K562 (cell line): ENCODE results near the gene STPG4. TPM values are rescaled to one million over a fixed set of nuclear protein-coding genes. Genes with fewer than 3 reads are reported as not detected.
A peak's percentile ranks its signal among the peaks of the same experiment; 100 is the strongest.

Experiments used
- ATF1 ChIP-seq, 2 experiments: fragments of 450-650 bp in 1 of 2; IDR thresholded peaks; 2 replicates each; pipeline ENCODE4 v1.6.1; 2016; ENCODE audit warnings: missing compliant biosample characterization in 1 of 2, missing genetic modification characterization in 1 of 2
- NEUROD1 ChIP-seq: fragments of 150-350 bp; IDR thresholded peaks from 2 replicates; pipeline ENCODE4 v1.6.1; 2014; ENCODE audit warnings: borderline replicate concordance, low read length, low read depth; ENCODE audit not compliant: partially characterized antibody
- SIN3B ChIP-seq: fragments of 450-650 bp; IDR thresholded peaks from 2 replicates; pipeline ENCODE4 v1.6.1; 2017; ENCODE audit warnings: low read depth, mild to moderate bottlenecking, moderate library complexity
- ZKSCAN8 ChIP-seq: fragments of 200-800 bp; sonication (Bioruptor generic); IDR thresholded peaks from 2 replicates; pipeline ENCODE4 v1.6.1; 2016; ENCODE audit warnings: missing genetic modification characterization, missing compliant biosample characterization
- polyA plus RNA-seq, 8 experiments: library from polyadenylated mRNA; depleted of rRNA in 4 of 8; stranded (reverse) in 5 of 8; unstranded in 3 of 8; fragments of >200 nt; fragmentation: Nextera tagmentation in 2 of 8; fragmentation: Illumina TruSeq in 1 of 8; extraction: Ambion mirVana in 2 of 8; extraction: Trizol in 1 of 8; gene quantifications; 2 replicates each; pipeline versions ENCODE4 v1.2.1 to v1.2.3, GENCODE V29; 2011 to 2014; ENCODE audit warnings: inconsistent platforms in 1 of 8, missing spikeins in 1 of 8
- total RNA-seq, 7 experiments: library from RNA; depleted of rRNA in 6 of 7; stranded (reverse); fragments of >200 nt in 6 of 7; fragmentation: Illumina TruSeq in 2 of 7; extraction: Trizol in 2 of 7; gene quantifications; 2 replicates each; pipeline versions ENCODE4 v1.2.1 to v1.2.3, GENCODE V29; 2011 to 2021; ENCODE audit warnings: low replicate concordance in 1 of 7
- TF ChIP-seq, protein P1 (sequence below): fragments of 200-600 bp; sonication (generic); IDR thresholded peaks from one replicate; pipeline ENCODE4 v1.6.1; 2012; ENCODE audit warnings: mild to moderate bottlenecking, low read depth, low read length, inconsistent platforms
- TF ChIP-seq, protein P2 (sequence below): sonication (generic); formaldehyde crosslinking; IDR thresholded peaks from 2 replicates; pipeline ENCODE4 v1.8.1; 2023; ENCODE audit warnings: mild to moderate bottlenecking, missing genetic modification reagents
- TF ChIP-seq, protein P3 (sequence below), 3 experiments: IDR thresholded peaks in 2 of 3; conservative IDR thresholded peaks in 1 of 3; 2 replicates each; pipeline ENCODE4 v1.5.1; 2011 to 2012; ENCODE audit warnings: low read length in 3 of 3, mild to moderate bottlenecking in 3 of 3, control low read depth in 2 of 3, improper control_type of control experiment in 1 of 3, inconsistent platforms in 1 of 3, low read depth in 1 of 3, mixed read lengths in 1 of 3, moderate library complexity in 1 of 3; ENCODE audit not compliant: insufficient read depth in 2 of 3
- TF ChIP-seq, protein P4 (sequence below): IDR thresholded peaks from 2 replicates; pipeline ENCODE4 v1.6.1; 2012; ENCODE audit warnings: low read depth, low read length, improper control_type of control experiment, borderline replicate concordance

Gene STPG4
- total and polyA plus RNA-seq, 9 of the 15 experiments (the other 6 are each of a cell fraction or from before 2014, with no cell fraction given) = 0.10 to 0.68 (median 0.22) TPM; not detected in 6

DNA sequence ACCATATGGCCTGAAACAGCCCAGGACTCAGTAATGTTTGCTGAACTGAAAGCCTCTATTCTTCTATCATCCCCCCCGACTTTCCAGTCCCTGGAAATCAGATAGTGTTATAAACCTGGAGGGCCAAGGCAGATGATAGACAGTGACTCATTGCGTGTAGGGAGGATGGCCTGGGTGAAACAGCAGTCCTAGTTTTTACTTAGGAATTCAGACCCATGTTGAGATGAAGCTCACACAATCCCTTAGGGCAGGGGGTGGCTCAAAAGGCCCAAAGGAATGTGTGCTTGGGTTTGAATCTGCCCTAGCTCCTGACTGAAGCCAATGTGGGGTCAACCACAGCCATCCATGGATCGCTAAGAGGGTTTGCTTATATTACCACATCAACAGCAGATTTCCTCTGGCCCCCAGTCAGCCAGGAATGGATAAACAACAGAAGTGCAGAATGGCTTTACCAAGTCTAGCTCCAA lies 43.9 kb upstream of the STPG4 start (continued):
- no peak for TF ChIP-seq ZKSCAN8
- no peak for TF ChIP-seq SIN3B
- TF ChIP-seq NEUROD1 = no peak
- TF ChIP-seq, protein P1, sequence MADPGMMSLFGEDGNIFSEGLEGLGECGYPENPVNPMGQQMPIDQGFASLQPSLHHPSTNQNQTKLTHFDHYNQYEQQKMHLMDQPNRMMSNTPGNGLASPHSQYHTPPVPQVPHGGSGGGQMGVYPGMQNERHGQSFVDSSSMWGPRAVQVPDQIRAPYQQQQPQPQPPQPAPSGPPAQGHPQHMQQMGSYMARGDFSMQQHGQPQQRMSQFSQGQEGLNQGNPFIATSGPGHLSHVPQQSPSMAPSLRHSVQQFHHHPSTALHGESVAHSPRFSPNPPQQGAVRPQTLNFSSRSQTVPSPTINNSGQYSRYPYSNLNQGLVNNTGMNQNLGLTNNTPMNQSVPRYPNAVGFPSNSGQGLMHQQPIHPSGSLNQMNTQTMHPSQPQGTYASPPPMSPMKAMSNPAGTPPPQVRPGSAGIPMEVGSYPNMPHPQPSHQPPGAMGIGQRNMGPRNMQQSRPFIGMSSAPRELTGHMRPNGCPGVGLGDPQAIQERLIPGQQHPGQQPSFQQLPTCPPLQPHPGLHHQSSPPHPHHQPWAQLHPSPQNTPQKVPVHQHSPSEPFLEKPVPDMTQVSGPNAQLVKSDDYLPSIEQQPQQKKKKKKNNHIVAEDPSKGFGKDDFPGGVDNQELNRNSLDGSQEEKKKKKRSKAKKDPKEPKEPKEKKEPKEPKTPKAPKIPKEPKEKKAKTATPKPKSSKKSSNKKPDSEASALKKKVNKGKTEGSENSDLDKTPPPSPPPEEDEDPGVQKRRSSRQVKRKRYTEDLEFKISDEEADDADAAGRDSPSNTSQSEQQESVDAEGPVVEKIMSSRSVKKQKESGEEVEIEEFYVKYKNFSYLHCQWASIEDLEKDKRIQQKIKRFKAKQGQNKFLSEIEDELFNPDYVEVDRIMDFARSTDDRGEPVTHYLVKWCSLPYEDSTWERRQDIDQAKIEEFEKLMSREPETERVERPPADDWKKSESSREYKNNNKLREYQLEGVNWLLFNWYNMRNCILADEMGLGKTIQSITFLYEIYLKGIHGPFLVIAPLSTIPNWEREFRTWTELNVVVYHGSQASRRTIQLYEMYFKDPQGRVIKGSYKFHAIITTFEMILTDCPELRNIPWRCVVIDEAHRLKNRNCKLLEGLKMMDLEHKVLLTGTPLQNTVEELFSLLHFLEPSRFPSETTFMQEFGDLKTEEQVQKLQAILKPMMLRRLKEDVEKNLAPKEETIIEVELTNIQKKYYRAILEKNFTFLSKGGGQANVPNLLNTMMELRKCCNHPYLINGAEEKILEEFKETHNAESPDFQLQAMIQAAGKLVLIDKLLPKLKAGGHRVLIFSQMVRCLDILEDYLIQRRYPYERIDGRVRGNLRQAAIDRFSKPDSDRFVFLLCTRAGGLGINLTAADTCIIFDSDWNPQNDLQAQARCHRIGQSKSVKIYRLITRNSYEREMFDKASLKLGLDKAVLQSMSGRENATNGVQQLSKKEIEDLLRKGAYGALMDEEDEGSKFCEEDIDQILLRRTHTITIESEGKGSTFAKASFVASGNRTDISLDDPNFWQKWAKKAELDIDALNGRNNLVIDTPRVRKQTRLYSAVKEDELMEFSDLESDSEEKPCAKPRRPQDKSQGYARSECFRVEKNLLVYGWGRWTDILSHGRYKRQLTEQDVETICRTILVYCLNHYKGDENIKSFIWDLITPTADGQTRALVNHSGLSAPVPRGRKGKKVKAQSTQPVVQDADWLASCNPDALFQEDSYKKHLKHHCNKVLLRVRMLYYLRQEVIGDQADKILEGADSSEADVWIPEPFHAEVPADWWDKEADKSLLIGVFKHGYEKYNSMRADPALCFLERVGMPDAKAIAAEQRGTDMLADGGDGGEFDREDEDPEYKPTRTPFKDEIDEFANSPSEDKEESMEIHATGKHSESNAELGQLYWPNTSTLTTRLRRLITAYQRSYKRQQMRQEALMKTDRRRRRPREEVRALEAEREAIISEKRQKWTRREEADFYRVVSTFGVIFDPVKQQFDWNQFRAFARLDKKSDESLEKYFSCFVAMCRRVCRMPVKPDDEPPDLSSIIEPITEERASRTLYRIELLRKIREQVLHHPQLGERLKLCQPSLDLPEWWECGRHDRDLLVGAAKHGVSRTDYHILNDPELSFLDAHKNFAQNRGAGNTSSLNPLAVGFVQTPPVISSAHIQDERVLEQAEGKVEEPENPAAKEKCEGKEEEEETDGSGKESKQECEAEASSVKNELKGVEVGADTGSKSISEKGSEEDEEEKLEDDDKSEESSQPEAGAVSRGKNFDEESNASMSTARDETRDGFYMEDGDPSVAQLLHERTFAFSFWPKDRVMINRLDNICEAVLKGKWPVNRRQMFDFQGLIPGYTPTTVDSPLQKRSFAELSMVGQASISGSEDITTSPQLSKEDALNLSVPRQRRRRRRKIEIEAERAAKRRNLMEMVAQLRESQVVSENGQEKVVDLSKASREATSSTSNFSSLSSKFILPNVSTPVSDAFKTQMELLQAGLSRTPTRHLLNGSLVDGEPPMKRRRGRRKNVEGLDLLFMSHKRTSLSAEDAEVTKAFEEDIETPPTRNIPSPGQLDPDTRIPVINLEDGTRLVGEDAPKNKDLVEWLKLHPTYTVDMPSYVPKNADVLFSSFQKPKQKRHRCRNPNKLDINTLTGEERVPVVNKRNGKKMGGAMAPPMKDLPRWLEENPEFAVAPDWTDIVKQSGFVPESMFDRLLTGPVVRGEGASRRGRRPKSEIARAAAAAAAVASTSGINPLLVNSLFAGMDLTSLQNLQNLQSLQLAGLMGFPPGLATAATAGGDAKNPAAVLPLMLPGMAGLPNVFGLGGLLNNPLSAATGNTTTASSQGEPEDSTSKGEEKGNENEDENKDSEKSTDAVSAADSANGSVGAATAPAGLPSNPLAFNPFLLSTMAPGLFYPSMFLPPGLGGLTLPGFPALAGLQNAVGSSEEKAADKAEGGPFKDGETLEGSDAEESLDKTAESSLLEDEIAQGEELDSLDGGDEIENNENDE = no peak
- TF ChIP-seq, protein P2, sequence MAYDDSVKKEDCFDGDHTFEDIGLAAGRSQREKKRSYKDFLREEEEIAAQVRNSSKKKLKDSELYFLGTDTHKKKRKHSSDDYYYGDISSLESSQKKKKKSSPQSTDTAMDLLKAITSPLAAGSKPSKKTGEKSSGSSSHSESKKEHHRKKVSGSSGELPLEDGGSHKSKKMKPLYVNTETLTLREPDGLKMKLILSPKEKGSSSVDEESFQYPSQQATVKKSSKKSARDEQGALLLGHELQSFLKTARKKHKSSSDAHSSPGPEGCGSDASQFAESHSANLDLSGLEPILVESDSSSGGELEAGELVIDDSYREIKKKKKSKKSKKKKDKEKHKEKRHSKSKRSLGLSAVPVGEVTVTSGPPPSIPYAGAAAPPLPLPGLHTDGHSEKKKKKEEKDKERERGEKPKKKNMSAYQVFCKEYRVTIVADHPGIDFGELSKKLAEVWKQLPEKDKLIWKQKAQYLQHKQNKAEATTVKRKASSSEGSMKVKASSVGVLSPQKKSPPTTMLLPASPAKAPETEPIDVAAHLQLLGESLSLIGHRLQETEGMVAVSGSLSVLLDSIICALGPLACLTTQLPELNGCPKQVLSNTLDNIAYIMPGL (CRISPR knock-in tag) = no peak
- TF ChIP-seq, protein P3, sequence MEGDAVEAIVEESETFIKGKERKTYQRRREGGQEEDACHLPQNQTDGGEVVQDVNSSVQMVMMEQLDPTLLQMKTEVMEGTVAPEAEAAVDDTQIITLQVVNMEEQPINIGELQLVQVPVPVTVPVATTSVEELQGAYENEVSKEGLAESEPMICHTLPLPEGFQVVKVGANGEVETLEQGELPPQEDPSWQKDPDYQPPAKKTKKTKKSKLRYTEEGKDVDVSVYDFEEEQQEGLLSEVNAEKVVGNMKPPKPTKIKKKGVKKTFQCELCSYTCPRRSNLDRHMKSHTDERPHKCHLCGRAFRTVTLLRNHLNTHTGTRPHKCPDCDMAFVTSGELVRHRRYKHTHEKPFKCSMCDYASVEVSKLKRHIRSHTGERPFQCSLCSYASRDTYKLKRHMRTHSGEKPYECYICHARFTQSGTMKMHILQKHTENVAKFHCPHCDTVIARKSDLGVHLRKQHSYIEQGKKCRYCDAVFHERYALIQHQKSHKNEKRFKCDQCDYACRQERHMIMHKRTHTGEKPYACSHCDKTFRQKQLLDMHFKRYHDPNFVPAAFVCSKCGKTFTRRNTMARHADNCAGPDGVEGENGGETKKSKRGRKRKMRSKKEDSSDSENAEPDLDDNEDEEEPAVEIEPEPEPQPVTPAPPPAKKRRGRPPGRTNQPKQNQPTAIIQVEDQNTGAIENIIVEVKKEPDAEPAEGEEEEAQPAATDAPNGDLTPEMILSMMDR (IDR thresholded peaks at IDR 0.05 in 2 of 3, conservative IDR thresholded peaks at IDR 0.05 in 1 of 3; ENCODE audit: insufficient read depth in 2 of 3, low read depth in 1 of 3, low read length in 3 of 3) = no peak
- TF ChIP-seq ATF1 (CRISPR knock-in tag; IDR thresholded peaks at IDR 0.05) = no peak
- TF ChIP-seq ATF1 (tag; IDR thresholded peaks at IDR 0.05) = 0 out of 2 replicates have a peak, but pooled peaks have one; percentile 10
- TF ChIP-seq, protein P4, sequence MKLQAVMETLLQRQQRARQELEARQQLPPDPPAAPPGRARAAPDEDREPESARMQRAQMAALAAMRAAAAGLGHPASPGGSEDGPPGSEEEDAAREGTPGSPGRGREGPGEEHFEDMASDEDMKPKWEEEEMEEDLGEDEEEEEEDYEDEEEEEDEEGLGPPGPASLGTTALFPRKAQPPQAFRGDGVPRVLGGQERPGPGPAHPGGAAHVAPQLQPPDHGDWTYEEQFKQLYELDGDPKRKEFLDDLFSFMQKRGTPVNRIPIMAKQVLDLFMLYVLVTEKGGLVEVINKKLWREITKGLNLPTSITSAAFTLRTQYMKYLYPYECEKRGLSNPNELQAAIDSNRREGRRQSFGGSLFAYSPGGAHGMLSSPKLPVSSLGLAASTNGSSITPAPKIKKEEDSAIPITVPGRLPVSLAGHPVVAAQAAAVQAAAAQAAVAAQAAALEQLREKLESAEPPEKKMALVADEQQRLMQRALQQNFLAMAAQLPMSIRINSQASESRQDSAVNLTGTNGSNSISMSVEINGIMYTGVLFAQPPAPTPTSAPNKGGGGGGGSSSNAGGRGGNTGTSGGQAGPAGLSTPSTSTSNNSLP = peak; percentile 80; the same call in 1 of the 2 replicates
